GM18519 (cell line): ENCODE data around the gene MAPK4.

ENCODE experiments used
- ATAC-seq: cut with Tn5 transposase; IDR thresholded peaks from one replicate; pipeline ENCODE4 v1.9.1; 2021; ENCODE audit warnings: mild to moderate bottlenecking, moderate library complexity; ENCODE audit not compliant: unreplicated experiment, low FRiP score

The MAPK4 gene

DNA sequence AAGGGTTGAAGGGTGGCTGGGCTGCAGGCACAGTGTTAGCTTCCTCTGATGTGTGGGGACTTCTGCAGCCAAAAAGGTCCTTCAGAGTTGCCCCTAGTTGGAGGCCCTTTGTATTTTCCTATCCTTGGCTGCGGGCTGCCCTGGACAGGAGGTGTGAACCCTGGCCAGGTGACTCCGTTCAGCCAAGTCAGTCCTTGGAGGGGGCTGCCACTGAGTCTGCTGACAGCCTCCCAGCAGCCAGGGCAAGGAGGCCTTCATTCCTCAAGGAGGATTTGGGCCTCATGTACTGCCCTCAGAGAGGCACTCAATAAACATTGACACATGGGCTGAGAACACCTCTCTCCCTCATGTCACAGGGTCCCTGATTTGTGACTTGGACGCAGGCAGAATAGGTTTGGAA, 62.4 kb downstream of the MAPK4 start:
- ATAC-seq = no peak

- no peak for ATAC-seq
Measured at GRCh38 chr18:50622865-50623393, 63.0 kb downstream of the MAPK4 start.

DNA sequence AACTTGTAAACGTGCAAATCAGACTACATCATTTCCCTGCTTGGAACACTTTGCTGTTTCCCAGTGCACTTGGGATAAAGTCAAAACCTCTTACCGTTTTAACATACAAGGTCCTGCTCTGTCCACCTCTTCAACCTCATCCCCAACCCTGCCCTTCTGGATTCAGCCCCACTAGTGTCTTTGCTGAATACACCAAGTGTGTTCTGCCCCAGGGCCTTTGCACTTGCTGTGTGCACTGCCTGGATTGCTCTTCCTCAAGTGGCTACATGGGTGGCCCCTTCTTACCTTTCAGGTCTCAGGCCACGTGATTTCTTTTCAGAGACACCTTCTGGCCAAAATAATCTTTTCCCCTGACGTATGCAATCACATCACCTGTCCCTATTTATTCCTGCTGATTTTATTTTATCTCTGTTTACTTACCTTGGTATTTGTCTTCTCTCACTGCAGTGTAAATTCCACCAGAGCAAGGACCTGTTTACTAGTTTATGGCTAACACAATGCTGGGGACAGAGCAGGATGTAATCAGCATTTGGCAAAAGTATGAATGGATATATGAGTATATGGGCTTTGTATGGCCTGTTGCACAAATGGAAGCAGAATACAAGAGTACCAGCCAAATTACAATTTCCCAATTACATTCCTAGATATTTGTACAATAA, 63.9 kb downstream of the MAPK4 start:
- ATAC-seq = no peak

- no peak for ATAC-seq
Measured at GRCh38 chr18:50624981-50625380, 65.1 kb downstream of the MAPK4 start.

DNA sequence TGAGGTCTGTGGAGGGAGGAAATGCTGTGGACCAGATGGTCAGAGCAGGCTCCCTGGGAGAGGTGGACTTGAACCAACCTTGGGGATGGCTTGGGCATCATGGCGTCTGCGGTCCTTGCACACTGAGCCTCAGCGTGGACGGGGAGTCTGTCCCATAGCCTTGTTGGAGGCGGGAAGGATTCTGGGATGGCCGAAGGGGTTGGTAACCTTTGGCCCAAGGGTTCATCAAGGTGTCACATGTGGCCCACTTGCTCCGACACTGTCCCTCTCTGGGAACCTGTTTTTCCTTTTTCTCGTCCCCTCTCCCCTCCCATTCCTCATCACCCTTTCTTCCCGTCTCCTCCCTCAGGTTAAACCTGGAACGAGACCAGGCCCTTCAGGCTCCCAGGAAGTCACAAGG, 66.4 kb downstream of the MAPK4 start:
- no peak for ATAC-seq

DNA sequence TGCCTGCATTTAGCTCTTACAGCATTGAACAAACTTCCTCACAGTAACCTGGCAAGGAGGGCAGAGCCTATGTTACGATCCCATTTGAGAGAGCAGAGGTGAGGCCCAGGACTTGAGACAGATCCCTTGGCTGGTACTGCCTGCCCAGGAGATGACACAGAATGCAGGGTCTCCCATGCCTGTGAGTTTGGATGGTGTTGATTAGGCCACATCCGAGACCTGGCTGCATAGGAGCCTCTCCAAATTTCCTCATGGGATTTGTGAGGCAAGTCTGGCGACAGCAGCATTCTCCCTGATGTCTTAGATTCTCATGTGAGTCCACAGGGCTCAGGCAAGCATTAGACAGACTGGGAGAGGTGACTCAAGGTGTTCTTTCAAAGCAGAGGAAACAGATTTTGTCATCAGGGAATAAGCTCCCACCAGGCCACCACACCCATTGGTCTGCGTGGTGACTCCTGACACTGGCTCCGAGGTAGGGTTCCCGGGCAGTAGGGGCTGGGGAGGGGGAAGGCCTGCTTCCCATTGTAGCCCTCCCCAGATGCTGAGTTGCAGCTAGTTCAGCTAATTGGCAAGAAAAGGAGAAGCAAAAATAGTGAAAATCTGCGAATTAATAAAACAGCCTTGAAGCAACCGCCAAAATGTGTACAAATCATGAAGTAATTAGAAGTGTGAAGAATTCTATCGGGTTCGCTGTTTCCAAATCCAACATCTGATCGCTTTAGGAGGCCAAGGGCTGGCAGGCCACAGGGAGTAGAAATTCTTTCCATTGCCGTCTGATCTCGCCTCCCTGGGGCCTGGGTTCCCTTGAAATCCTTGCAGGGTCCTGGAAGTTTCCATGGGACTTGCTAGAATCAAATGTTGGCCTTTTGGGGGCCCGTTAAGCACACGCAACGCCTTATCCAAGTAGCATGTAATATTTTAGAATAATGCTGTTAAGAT, 68.0 kb downstream of the MAPK4 start:
- no peak for ATAC-seq

DNA sequence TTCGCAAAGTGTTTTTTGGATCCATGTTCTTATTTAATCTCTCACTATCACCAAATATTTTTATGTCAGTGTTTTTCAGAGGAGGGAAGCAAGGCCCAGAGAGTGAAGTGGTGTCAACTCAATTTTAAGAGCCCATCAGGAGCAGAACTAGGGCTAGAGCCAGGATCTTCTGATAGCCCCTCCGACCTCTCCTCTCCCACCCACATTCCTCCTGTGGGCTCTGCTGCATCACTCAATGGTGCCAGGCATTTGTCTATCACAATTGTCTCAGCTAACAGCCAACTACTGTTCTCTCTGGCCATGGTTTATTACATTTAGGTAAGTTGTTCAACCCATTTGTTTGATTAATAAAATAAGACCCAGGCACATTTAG, 68.6 kb downstream of the MAPK4 start:
- ATAC-seq = no peak

DNA sequence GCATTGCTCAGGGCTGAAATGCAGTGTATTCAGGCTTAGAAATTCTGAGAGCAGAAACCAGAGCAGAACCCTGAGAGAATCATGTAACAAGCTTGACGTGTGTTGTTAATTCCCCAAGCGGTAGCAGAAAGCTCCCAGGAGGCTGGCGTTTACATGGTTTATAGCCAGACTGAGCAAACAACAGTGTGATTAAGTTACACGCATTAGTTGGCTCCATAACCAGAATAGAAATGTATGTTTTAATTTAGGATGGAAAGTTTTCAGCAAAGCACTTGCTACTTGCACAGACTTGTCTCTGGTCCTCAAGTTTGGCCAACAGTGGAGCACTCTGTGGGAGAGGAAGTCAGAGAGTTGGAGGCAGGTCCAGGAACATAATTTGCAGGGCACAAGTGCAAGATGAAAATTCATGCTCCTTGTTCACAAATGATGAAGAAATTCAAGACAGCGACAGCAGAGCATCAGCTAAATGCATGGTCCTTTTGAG, 69.3 kb downstream of the MAPK4 start:
- ATAC-seq = no peak

DNA sequence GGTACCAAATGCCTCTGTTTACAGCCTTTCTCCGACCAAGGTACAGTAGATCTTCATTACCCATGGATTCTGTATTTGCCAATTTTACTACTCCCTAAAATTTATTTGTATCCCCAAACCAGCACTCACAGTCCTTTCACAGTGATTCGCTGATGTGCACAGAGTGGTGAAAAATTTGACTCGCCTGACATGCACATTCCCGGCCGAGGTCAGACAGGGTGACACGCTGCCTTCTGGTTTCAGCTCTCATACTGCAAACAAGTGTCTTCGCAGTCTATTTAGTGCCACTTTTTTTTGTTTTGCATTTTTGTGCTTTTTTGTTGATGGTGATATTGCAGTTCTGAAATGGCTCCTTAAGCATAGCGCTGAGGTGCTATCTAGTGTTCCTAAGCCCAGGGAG, 71.0 kb downstream of the MAPK4 start:
- ATAC-seq = no peak

- no peak for ATAC-seq
Measured at GRCh38 chr18:50632895-50633515, 73.1 kb downstream of the MAPK4 start.

- ATAC-seq = no peak
Measured at GRCh38 chr18:50633992-50634391, 74.1 kb downstream of the MAPK4 start.

- no peak for ATAC-seq
Measured at GRCh38 chr18:50636366-50637057, 76.6 kb downstream of the MAPK4 start.

GRCh38 chr18:50638016-50638883, 78.4 kb downstream of the MAPK4 start:
- ATAC-seq = no peak

DNA sequence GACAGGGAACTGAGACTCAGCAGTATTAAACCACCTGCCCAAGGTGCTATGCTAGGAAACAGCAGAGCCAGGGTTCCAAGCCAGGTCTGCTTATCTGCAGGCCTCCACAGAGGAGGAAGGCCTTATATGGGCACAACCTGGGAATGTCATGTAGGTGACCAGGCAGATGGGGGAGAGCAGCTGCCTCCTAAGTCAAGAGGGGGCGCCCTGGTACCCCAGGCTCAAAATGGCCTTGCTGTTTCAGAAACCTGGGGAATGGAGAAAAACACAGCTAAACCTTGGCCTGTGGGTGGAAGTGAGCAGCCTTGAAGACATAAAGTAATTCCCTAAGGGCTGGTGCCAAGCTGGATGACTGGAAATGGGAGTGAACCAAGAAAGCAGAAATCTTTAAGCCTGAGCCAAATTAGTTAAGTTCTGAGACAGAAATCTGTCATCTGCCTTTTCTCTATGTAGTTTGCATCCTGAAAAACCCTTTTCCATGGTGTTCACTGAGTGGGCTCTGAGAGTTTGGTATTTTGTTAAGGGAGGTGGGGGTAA, 79.1 kb downstream of the MAPK4 start:
- no peak for ATAC-seq

- ATAC-seq = no peak
Measured at GRCh38 chr18:50639711-50640110, 79.8 kb downstream of the MAPK4 start.

DNA sequence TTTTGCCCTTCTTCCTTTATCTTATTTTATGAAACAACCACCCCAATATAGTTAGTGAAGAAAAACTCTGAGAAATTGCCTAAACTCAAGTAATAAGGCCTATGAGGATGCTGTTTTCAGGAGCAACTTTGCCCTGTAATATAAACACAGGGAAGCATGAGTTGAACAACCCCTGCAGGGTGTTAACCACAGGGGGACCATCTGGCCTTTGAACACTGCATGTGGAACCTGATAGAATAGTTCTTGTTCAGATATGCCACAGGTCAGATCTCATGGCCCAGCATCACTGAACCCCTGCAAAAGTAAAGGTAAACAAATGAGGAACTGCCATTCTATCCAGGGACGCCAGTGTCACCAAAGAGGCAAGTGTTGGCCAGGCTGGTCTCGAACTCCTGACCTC, 82.6 kb downstream of the MAPK4 start:
- no peak for ATAC-seq

DNA sequence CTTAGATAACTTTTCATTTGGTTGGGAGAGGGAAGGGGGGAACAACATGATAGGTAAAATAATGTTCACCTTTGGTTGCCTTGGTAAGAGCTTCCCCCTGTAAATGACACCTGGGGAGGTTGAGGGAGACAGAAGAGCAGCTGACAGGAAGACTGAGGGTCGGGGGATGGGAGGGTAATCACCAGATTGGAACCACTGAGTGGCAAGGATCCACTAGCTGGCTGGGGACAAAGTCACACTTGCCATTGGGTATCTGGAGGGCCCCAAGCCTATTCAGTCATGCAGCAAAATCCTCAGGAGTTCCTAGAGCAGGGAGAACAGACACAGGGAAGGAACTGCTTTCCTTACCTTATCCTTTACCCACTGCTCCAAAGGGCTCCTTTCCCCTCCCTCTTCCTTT, 84.3 kb downstream of the MAPK4 start:
- no peak for ATAC-seq

DNA sequence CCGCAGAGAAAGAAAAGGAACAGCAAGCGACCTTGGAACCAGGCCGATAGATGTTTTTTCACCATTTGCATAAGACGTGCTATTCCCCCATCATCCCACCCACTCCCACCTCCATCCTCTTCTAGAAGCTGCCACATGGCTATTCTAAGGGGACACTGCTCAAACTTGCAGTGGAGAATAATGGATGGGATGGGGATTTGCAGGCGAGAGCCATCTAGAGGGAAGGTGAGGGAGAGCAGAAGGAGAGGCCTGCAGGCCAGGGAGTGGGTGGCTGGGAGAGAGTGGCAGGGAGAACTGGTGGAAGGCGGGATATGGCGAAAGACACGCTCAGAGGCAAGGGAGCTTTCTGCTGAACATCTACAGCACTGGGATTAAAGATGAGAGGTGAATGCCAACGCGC, 84.9 kb downstream of the MAPK4 start:
- no peak for ATAC-seq

DNA sequence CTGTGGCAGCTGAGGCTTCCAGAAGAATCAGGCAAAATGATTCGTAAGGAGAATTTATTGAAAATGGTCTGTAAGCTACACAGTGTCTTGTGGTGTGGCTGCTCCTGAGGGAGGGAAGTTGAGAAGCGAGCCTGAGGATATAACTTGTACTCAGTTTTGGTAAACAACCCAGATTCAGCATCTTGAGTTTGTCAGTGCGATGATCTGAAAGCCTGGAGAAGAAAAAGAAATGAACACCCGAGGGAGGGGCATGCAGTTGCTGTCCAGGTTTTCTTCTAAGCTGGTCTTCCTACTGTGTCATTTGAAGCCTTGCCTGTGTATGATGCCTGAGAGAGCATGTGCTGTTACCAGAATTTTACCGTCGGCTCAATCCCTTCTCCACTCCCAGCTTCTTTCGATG, 87.3 kb downstream of the MAPK4 start:
- no peak for ATAC-seq
